Stromal cell of bone marrow (primary cell): ENCODE results near the gene ZBTB7B.

Experiments used
- DNase-seq: peaks from one replicate; pipeline ENCODE4 v3.0.0-alpha.2; 2012; ENCODE audit warnings: low read depth

Gene ZBTB7B

GRCh38 chr1:155038602-155039307 is 36.2 kb downstream of the ZBTB7B start:
- no peak for DNase-seq

DNA sequence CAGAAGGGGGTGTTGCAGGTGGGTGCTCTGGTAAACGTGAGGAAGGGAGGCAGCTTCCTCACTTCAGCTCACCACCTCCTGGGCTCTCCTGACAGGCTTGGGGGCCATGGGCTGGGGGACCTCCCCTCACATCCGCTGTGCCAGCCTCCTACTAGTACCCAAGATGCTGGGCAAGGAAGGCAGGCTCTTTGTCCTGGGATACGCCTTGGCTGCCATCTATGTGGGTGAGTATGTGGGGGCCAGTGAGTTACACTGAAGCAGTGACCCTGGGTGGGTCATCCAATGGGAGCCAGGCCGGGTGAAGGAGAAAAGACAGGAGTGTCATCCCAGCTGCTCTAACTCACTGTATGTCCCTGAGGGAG is 36.7 kb downstream of the ZBTB7B start:
- no peak for DNase-seq

DNA sequence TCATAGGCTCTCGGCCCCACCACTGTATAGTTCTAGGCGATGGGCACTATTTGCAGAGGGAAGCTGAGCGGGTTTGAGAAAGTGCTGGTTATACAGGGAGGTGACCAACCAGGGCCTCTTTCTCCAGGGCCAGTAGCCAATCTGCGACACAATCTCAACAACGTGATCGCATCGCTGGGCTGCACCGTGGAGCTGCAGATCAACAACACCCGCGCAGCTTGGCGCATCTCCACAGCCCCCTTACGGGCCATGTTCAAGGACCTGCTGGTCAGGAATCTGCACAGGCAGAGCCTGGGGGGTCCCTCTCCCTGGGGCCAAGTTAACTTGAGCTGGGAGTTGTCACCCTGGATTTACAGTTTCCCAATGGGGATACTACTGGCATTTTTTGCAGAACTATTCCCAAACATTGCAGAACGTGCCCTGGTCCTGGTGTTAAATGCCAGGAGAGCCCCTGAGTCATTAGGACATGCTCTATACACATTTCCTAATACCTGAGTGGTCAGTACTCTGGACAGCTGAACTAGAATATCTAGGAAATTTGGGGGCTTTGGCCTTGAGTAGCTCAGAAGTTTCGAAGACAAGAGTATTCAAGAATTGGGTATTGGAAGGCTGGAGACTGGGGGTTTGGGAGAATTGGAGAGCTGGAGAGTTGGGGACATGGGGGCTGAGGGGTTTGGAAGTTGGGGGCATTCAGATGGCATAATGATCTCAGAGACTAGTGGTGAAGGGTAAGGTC is 37.9 kb downstream of the ZBTB7B start:
- DNase-seq = no peak

DNA sequence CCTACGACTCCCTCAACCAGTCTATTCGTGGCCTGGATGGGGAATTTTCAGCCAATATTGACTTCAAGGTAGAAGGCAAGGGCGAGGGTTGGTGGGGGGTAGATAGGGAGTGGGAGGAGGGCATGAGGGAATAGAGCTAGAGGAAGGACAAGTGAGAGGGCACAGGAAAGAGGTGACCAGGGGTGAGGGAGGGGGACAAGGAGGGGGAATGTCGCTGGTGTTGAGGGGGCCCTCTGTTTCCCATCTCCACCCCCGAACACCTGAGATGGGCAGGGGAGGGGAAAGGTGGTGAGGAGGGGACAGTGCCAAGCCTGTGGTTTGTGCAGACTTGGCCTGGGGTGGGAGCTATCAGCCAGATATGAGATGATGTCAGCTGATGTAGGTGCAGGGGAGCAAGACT is 40.2 kb downstream of the ZBTB7B start:
- no peak for DNase-seq

- no peak for DNase-seq
Measured at GRCh38 chr1:155043301-155043702, 40.7 kb downstream of the ZBTB7B start.

GRCh38 chr1:155043793-155044192 is 41.2 kb downstream of the ZBTB7B start:
- no peak for DNase-seq

DNA sequence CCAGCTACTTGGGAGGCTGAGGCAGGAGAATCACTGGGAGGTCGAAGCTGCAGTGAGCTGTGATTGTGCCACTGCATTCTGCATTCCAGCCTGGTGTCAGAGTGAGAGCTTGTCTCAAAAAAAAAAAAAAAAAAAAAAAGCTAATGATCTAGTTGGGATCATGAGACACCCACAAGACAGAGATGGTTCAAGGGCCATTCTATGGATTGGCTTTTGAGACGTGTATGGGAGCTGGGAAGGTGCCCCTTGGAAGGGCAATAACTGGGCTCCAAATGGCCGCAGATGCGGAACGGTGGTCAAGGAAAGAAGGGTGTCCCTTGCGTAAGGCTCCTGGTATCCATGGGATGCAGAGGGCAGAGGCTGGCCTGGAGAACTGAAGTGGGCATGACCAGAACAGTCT is 41.8 kb downstream of the ZBTB7B start:
- no peak for DNase-seq

DNA sequence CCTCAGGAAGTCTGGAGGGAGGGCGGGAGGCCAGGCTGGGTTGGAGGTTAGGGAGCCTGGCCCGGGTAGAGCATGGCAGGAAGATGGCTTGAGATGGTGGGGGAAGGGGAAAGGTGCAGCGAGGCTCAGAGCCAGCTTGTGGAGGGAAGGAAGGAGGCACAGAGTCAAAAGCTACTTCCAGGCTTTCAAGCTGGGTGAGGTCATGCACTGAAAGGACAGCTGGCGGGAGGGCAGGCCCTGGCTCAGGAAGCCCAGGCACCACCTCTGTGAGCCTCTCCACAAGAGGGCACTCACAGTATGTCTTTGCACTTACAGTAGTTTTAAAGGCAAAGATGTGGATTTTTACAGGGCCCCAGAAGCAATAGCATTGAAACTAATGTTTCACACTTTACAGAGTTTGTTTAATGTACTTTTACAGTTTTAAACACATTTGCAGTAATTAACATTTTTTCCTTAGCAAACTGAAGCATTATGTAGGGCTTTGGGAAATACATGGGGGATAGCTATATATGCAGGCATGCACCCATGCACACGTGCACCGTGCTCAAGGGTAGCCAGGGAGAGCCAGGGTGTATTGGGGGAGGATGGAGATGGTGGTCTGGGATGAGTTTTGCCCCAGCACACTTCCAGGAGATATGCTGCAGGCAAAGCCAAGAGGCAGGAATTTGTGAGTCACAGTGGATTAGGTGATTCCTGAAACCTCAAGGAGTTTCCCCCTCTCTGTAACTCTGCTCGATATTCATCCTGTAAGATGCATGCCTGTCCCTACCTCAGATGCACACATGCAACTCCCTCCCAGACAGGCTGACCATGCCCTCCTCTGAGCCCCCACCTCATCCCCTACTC is 42.4 kb downstream of the ZBTB7B start:
- DNase-seq = peak; percentile 67

DNA sequence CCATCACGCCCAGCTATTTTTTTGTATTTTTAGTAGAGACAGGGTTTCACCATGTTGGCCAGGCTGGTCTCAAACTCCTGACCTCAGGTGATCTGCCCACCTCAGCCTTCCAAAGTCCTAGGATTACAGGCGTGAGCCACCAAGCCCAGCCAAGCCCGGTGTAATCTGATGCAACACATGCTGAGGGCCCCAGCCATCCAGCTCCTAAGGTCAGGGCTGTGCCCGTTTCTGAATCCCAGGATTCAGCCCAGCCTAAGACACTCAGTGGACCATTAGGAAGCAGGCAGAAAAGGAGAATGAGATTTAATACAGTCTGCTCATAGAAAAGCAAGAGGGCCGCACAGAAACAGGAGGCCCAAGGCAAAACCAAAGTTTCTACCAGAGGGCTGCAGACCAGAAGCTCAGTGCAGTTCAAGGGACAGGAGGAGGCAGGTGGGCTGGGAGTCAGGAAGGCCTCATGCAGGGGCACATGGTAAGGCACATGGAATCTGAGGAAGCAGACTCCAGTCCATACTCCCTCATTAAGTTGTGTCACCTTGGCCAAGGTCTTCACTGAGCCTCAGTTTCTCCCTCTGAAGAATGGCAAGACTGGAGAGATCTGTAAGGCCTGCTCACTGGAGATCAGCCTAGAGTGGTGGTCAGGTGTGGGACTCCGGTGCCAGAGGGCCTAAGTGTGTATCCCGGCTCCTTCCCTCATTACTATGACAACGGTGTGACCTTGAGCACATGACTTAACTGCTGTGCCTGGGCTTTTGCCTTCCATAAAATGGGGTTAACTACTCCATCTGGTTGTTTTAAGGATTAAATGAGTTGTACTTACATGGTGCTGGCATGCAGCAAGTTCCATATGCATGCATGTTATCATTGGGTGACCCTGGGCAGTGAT is 46.1 kb downstream of the ZBTB7B start:
- no peak for DNase-seq

DNA sequence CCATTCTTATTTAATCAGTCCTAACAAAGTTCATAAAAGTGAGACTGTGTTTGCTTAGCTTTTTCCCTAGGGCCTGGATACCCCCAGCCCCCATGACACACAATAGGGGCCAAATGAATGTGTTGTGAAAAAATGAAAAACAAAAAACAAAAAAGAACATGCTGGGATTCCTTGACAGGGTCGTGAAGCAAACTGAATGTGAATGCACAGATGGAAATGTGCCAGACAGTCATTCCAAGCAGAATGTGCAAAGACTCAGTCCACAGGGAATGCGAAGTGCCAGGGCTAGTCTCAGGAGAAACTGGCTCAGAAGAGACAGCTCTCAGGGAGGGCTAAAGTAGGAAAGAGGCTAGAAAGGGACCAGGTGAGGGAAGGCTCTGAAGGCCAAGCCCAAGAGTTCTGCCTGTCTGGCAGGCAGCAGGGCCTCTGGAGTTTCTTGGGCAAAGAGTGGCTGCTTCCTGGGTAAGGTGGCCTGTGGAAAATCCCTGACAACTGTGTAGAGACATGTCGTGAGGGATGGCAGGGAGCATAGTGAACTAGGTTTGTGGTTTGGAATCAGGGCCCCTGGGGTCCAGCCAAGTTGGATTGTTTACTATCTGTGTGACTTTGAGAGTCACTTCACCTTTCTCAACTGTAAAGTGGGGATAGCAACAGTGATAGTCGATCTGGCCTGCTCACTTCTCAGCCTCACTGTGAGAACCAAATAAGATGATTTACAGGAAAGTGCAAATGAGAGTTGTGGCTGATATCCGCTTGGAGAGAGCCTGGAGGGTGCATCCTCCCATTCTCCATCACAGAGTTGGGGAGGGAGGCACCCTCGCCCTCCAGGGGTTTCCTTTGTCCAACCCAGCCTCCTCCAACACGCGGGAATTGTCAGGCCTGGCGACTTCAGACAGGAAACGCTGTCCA is 47.3 kb downstream of the ZBTB7B start:
- no peak for DNase-seq

DNA sequence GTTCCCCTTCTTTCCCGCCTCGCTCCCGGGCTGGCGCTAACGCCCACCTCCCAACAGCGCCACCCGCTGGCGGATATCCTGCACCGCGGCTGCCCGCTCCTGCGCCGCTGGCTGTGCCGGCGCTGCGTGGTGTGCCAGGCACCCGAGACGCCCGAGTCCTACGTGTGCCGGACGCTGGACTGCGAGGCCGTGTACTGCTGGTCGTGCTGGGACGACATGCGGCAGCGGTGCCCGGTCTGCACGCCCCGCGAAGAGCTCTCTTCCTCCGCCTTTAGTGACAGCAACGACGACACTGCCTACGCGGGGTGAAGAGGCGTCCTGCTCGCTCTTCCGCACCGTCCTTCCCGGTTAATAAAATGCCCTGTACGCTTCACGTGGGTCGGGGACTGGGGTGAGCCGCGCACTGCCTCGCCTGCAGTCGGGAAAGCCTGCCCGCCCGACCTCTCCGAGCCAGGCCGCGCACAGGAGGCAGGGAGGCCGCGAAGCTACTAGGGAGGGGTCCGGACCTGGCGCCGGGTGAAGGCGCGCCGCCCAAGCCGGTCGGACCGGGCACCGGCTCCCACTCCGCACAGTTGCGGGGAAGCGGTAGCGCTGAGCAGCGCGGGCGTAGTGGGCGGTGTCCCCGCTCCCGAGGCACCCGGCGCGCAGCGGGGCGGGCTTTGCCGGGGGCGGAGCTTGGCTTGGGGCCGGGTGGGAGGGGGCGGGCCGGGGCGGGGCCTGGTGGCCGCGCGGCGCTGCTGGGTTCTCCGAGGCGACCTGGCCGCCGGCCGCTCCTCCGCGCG is 48.1 kb downstream of the ZBTB7B start, which contains the start of gene ADAM15:
Gene ADAM15, plus strand, starts transcription at position 757 of the 782 bp plus-strand sequence. CDS start 71 bp downstream, outside the sequence.
- DNase-seq = peak; percentile 43

DNA sequence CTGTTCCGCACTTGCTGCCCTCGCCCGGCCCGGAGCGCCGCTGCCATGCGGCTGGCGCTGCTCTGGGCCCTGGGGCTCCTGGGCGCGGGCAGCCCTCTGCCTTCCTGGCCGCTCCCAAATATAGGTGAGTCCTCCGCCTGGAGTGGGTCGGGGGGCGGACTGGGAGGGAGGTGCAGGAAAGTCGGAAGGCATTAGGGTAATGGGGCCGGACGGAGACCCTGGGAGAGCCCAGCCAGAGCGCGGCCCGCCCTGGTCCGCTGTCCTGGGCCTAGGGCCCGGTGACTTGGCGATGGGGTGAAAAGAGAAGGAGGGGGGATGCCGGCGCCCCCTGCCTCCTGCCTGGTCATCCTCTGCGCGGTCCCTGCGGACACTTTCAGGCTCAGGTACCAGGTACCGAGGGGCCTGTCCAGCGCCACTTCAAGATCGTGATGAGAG is 48.8 kb downstream of the ZBTB7B start:
- DNase-seq = no peak

DNA sequence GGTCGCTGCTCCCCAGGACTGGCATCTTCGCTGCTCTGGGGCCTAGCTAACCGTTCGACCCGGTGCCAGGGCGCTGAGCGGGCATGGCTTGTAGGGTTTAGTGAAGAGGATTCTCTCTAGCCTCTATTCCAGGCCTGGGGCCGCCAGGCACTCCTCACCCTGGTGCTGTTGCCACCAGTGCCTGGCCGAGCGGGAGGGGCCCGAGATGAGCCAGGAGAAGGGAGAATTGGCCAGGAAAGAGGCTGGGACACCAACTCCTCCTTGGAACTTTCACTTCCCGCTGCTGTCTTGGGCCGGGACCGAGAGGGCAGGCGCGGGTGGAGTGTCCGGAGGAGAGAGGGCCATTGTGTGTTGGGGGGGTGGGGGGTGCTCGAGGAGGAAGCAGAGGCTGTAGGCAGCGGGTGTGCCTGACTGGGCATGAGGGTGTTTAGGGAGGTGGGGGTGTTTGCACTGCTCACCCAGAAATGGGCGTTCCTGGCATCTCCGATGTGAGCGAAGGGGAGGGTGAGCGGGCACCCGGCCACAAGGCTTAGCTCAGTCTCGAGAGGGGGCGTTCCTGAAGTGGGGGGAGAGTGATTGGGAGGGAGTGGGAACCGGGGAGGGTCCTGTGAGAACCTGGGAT is 49.3 kb downstream of the ZBTB7B start:
- no peak for DNase-seq

DNA sequence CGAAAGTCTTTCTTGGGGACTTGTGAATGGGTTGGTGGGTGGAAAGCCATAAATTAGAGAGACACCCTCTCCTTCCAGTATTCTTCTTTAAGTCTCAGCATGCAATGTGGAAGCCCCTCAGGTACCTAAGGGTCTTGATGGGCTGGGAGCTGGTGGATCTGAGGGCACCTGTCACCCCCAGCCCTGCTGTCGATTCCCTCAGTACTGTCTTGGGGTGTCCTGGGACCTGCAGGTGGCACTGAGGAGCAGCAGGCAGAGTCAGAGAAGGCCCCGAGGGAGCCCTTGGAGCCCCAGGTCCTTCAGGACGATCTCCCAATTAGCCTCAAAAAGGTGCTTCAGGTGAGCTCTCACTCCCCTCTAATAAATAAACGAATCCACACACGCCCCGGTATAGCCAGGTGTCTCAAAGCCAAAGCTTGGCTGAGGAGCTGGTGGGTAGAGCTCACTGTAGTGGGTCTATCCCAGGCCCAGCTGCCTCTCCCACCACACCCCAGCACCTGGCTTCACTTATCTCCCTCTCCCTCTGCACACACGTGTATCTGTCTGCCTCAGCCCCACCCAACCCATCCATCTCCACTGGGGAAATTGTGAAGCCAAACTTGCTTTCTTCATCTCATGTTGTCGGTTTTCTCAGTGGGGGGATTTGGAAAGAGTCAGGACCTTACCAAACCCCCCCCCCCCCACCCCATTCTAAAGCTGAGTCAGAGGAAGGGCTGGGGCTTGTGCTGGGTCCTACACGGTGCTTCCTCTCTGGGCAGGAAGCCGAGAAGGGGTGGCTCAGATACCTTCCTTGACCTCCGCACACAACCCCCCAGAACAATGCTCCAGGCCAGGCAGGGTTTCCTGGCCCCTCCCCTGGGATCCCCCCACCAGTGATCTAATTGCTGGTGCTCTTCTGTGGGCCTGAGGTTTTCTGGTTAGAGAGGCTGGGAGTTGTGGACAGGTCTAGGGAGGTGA is 50.1 kb downstream of the ZBTB7B start:
- no peak for DNase-seq

DNA sequence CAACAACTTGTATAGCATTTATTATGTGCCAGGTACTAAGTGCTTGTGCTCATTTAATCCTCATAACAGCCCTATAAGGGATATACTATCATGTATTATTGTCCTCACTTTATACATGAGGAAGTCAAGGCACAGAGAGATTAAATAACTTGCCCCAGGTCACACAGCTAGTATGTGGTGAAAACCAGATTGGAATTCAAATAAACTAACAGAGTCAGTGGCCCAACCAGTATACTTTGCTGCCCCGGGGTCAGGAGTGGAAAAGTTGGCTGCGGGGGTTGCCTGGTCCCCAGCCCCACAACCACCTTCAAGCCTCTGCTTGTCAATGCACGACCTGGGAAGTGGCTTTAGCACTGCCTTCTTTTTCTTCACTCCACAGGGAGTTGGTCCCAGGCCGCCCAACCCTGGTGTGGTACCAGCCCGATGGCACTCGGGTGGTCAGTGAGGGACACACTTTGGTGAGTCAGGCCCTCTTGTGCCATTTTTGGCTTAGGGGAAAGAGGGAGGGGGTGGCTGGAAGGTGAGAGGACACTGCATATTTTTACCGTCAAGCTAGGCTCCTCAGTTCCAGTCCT is 51.0 kb downstream of the ZBTB7B start:
- DNase-seq = no peak

GRCh38 chr1:155057104-155057503 is 54.5 kb downstream of the ZBTB7B start:
- no peak for DNase-seq

DNA sequence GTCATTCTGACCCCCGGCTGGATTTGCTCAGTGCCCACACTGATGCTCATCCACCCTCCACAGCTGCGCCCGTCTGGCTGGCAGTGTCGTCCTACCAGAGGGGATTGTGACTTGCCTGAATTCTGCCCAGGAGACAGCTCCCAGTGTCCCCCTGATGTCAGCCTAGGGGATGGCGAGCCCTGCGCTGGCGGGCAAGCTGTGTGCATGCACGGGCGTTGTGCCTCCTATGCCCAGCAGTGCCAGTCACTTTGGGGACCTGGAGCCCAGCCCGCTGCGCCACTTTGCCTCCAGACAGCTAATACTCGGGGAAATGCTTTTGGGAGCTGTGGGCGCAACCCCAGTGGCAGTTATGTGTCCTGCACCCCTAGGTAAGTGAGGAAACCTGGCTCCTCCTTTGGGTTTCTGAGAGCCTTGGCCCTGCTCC is 55.2 kb downstream of the ZBTB7B start:
- DNase-seq = no peak

- no peak for DNase-seq
Measured at GRCh38 chr1:155060736-155061135, 58.1 kb downstream of the ZBTB7B start.
